Left ventricle myocardium inferior (tissue), 1 donor: ENCODE measurements around the gene TBX2. TPM values are rescaled to one million over a fixed set of nuclear protein-coding genes. Genes with fewer than 3 reads are reported as not detected.

Experiments
- DNase-seq: peaks from one replicate; pipeline ENCODE4 v3.0.0-alpha.2; 2020
- H3K27ac ChIP-seq: fragments of 200-600 bp; replicated peaks from 2 replicates; pipeline ENCODE4 v1.8.0; 2021
- H3K27me3 ChIP-seq: fragments of 200-600 bp; 2 replicates; pipeline ENCODE4 v1.8.0; 2021; ENCODE audit warnings: low read depth
- H3K36me3 ChIP-seq: fragments of 200-600 bp; 2 replicates; pipeline ENCODE4 v1.8.0; 2021
- H3K4me1 ChIP-seq: fragments of 200-600 bp; 2 replicates; pipeline ENCODE4 v1.8.0; 2021
- H3K4me3 ChIP-seq: fragments of 200-600 bp; 2 replicates; pipeline ENCODE4 v1.8.0; 2021; ENCODE audit warnings: mild to moderate bottlenecking, moderate library complexity
- H3K9me3 ChIP-seq: fragments of 200-600 bp; replicated peaks from 2 replicates; pipeline ENCODE4 v1.8.0; 2021
- intact Hi-C: fragments of 100-400 bp; cut with micrococcal nuclease; formaldehyde crosslinking; loops from one replicate; pipeline ENCODE4 v1.11.0; 2022
- total RNA-seq: library from RNA; stranded (reverse); fragmentation: NEBNext Ultra II Directional; extraction: Animal tissue kit (Norgen Biotek cat#: 25700); gene quantifications from one replicate; pipeline ENCODE4 v1.2.1, GENCODE V29; 2021
- TF ChIP-seq, protein P1 (sequence below): fragments of 200-600 bp; IDR thresholded peaks from 2 replicates; pipeline ENCODE4 v1.8.0; 2021; ENCODE audit warnings: antibody characterized with exemption, mild to moderate bottlenecking, borderline replicate concordance
- donor health status: DM: no; HTN: yes; CAD: no; lungs with severe emphysema.

TBX2 gene
- total RNA-seq, 1 donor from 2014 or later, result 8.2 TPM

DNA sequence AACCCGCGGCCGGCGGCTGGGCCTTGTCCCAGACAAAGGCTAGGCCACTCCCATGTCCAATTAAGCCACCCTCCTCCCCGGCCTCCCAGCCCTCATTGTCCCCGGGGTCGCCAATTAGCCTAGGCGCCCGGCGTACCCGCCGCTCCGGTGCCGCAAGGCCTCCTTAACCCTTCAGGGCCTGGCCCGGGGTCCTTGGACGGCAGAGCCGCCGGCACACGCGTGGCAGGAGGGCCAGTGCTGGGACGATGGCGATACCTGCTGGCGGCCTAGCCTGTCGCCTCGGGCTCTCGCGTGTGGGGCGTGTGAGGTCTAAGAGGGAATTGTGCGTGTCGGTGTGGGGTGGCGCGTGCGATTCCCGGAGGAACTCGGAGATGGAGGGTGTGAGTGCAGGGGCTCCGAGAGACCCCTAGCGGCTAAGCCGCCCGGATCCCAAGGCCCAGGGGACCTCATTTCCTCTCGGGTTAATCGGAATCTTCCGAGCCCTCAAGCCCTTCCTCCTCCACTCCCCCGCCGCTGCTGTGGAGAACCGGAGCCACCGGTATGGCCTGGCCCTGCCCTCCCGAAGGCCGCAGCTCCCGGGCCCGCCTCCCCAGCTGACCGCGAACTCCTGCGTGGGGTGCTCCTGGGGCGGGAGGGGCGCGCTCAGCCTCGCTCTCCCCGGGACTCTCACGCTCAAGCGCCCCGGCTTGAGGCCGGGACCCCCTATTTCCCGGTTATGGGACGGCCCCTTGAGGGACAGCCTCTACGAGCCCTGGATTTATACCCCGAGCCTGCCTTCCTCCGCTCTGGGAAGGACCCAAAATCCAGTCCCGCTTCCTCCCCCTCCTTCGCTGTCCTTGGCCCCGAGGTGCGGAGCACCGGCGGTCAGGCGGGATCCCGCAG is 11.9 kb downstream of the TBX2 start:
- TF ChIP-seq, protein P1, sequence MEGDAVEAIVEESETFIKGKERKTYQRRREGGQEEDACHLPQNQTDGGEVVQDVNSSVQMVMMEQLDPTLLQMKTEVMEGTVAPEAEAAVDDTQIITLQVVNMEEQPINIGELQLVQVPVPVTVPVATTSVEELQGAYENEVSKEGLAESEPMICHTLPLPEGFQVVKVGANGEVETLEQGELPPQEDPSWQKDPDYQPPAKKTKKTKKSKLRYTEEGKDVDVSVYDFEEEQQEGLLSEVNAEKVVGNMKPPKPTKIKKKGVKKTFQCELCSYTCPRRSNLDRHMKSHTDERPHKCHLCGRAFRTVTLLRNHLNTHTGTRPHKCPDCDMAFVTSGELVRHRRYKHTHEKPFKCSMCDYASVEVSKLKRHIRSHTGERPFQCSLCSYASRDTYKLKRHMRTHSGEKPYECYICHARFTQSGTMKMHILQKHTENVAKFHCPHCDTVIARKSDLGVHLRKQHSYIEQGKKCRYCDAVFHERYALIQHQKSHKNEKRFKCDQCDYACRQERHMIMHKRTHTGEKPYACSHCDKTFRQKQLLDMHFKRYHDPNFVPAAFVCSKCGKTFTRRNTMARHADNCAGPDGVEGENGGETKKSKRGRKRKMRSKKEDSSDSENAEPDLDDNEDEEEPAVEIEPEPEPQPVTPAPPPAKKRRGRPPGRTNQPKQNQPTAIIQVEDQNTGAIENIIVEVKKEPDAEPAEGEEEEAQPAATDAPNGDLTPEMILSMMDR, result no peak
- H3K27ac ChIP-seq, result peak overlapping the region; percentile 93
- no peaks in the 10 kb centered on the region for H3K9me3 ChIP-seq
- DNase-seq, result no peak
- H3K4me3 ChIP-seq, result peak overlapping the region; percentile 77
- peaks cover 74% of the 10 kb centered on the region for H3K4me1 ChIP-seq
- H3K36me3 ChIP-seq, result no peaks in the 10 kb centered on the region
- intact Hi-C loops, result loop anchor here (10.0 kb wide), 1 partner anchor 133 kb away; no protein-coding TSS in a partner anchor
- peaks cover 34% of the 10 kb centered on the region for H3K27me3 ChIP-seq

GRCh38 chr17:61412143-61412859 is 12.7 kb downstream of the TBX2 start:
- H3K36me3 ChIP-seq, result no peaks in the 10 kb centered on the region
- no peaks in the 10 kb centered on the region for H3K9me3 ChIP-seq
- peak overlapping the region; percentile 93 for H3K27ac ChIP-seq
- peak; percentile 84 for DNase-seq
- TF ChIP-seq, protein P1, result peak; percentile 100
- H3K4me3 ChIP-seq, result peak overlapping the region; percentile 77
- intact Hi-C loops, result loop anchor here (10.0 kb wide), 1 partner anchor 132 kb away; no protein-coding TSS in a partner anchor
- peaks cover 82% of the 10 kb centered on the region for H3K4me1 ChIP-seq
- H3K27me3 ChIP-seq, result peaks cover 27% of the 10 kb centered on the region

GRCh38 chr17:61412860-61413660 is 13.4 kb downstream of the TBX2 start:
- no peak for DNase-seq
- Histone ChIP-seq H3K4me1 (peaks cover 82% of the 10 kb centered on the region), H3K27ac (peak overlapping the region; percentile 93), H3K4me3 (peak overlapping the region; percentile 77), H3K27me3 (peaks cover 20% of the 10 kb centered on the region), H3K9me3 (no peaks in the 10 kb centered on the region), H3K36me3 (no peaks in the 10 kb centered on the region)
- intact Hi-C loops, result loop anchor here (10.0 kb wide), 1 partner anchor 132 kb away; no protein-coding TSS in a partner anchor
- TF ChIP-seq, protein P1, result no peak

GRCh38 chr17:61413661-61414126 is 14.1 kb downstream of the TBX2 start:
- peak overlapping the region; percentile 77 for H3K4me3 ChIP-seq
- intact Hi-C loops, result loop anchor here (10.0 kb wide), 1 partner anchor 131 kb away; no protein-coding TSS in a partner anchor
- TF ChIP-seq, protein P1, result no peak
- peaks cover 13% of the 10 kb centered on the region for H3K27me3 ChIP-seq
- no peaks in the 10 kb centered on the region for H3K36me3 ChIP-seq
- H3K4me1 ChIP-seq, result peaks cover 77% of the 10 kb centered on the region
- H3K9me3 ChIP-seq, result no peaks in the 10 kb centered on the region
- DNase-seq, result no peak
- H3K27ac ChIP-seq, result peak overlapping the region; percentile 93
